Measurements from ENCODE around the gene MLC1. TPM values are rescaled to one million over a fixed set of nuclear protein-coding genes. Genes with fewer than 3 reads are reported as not detected.

The MLC1 gene
- total RNA-seq, 2 experiments from 2014 or later = 1.9 to 2.9 TPM

GRCh38 chr22:50114221-50115021, 29.2 kb upstream of the MLC1 start:
- CTCF ChIA-PET = no interaction called here
- ATAC-seq = no peak
- H3K9me3 Mint-ChIP-seq (ENCODE audit: low read depth) = no peaks in the 10 kb centered on the region
- no peak overlapping the region for H3K27ac Mint-ChIP-seq
- H3K4me1 Mint-ChIP-seq = peaks cover 19% of the 10 kb centered on the region
- DNase-seq = no peak
- H3K27me3 Mint-ChIP-seq = peaks cover 9% of the 10 kb centered on the region
- H3K36me3 Mint-ChIP-seq = no peaks in the 10 kb centered on the region
- no peak overlapping the region for H3K4me3 Mint-ChIP-seq

- CTCF ChIA-PET = interaction anchor here (0.9 to 1.4 kb wide), 3 partner anchors 8 to 395 kb away, joined by 3 read pairs; partner anchors contain the start of genes LMF2 and MLC1
- Mint-ChIP-seq H3K9me3 (ENCODE audit: low read depth) (no peaks in the 10 kb centered on the region), H3K27ac (peak overlapping the region; percentile 82), H3K4me1 (peaks cover 19% of the 10 kb centered on the region), H3K4me3 (peak overlapping the region; percentile 27), H3K36me3 (no peaks in the 10 kb centered on the region), H3K27me3 (peaks cover 6% of the 10 kb centered on the region)
- peak; percentile 63 for DNase-seq
- ATAC-seq = peak; percentile 84
Observed at GRCh38 chr22:50112151-50113118, 27.2 kb upstream of the MLC1 start.

DNA sequence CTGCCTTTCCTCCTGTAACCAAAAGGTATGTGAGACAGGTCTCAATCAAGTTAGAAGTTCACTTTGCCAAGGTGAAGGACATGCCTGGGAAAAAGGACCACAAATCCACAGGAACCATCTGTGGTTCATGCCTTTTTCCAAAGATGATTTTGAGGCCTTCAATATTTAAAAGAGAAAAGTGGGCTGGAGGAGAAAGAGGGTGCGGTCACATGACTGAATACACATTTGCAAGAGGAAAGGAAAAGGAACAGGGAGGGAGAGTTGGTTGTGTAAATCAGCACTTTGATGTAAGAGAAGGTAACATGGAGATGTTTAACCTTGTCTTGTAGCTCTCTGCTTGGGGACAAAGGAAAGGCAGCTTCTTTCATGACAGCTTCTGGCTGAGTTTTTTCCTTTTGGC, 25.8 kb upstream of the MLC1 start:
- H3K4me3 Mint-ChIP-seq = no peak overlapping the region
- H3K27ac Mint-ChIP-seq = peak overlapping the region; percentile 59

GRCh38 chr22:50107529-50107928, 22.3 kb upstream of the MLC1 start:
- no peaks in the 10 kb centered on the region for H3K9me3 Mint-ChIP-seq (ENCODE audit: low read depth)
- H3K36me3 Mint-ChIP-seq = no peaks in the 10 kb centered on the region
- ATAC-seq = no peak
- no peaks in the 10 kb centered on the region for H3K27me3 Mint-ChIP-seq
- CTCF ChIA-PET = interaction anchor here (0.7 kb wide), 1 partner anchor 41 kb away, joined by 3 read pairs; no protein-coding TSS in a partner anchor
- H3K27ac Mint-ChIP-seq = no peak overlapping the region
- no peak for DNase-seq
- H3K4me3 Mint-ChIP-seq = no peak overlapping the region
- H3K4me1 Mint-ChIP-seq = peaks cover 30% of the 10 kb centered on the region

More for the DNA sequence above, 25.8 kb upstream of the MLC1 start:
- Mint-ChIP-seq H3K4me1 (peaks cover 20% of the 10 kb centered on the region), H3K27me3 (peaks cover 6% of the 10 kb centered on the region), H3K9me3 (ENCODE audit: low read depth) (no peaks in the 10 kb centered on the region), H3K36me3 (no peaks in the 10 kb centered on the region)
- no peak for DNase-seq
- no peak for ATAC-seq
- CTCF ChIA-PET = no interaction called here

GRCh38 chr22:50105208-50106100, 20.2 kb upstream of the MLC1 start:
- ATAC-seq (peak; percentile 89), DNase-seq (peak; percentile 68)
- peaks cover 28% of the 10 kb centered on the region for H3K4me1 Mint-ChIP-seq
- no peaks in the 10 kb centered on the region for H3K36me3 Mint-ChIP-seq
- peak overlapping the region; percentile 85 for H3K27ac Mint-ChIP-seq
- peak overlapping the region; percentile 67 for H3K4me3 Mint-ChIP-seq
- H3K9me3 Mint-ChIP-seq (ENCODE audit: low read depth) = no peaks in the 10 kb centered on the region
- CTCF ChIA-PET = interaction anchor here (0.7 to 1.5 kb wide), 6 partner anchors 11 to 163 kb away, joined by 3 to 9 read pairs (median 4); partner anchors contain the start of gene MLC1
- peaks cover 3% of the 10 kb centered on the region for H3K27me3 Mint-ChIP-seq

DNA sequence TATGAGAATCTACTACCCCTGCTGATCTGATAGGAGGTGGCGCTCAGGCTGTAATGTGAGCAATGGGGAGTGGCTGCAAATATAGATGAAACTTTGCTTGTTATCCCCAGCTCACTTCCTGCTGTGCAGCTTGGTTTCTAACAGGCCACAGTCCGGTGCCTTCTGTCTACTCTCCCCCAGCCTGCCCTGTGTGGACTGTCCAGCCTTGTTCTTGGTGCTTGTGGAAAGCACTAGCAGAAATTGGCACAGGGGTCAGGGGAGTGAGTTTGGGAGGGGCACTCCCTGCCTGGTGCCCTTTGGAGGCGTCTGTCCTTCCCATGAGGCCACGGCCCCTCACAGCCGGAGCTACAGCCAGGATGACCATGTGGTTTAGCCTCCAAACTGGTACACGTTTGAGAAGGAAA, 18.9 kb upstream of the MLC1 start:
- no peak overlapping the region for H3K27ac Mint-ChIP-seq
- no peak for ATAC-seq

GRCh38 chr22:50102946-50103345, 17.7 kb upstream of the MLC1 start:
- CTCF ChIA-PET = interaction anchor here (0.8 kb wide), 1 partner anchor 17 kb away, joined by 3 read pairs; no protein-coding TSS in a partner anchor
- Mint-ChIP-seq H3K9me3 (ENCODE audit: low read depth) (no peaks in the 10 kb centered on the region), H3K27me3 (peaks cover 18% of the 10 kb centered on the region), H3K4me3 (no peak overlapping the region), H3K36me3 (no peaks in the 10 kb centered on the region), H3K4me1 (peaks cover 28% of the 10 kb centered on the region), H3K27ac (no peak overlapping the region)
- ATAC-seq = peak; percentile 27
- DNase-seq = no peak

More for the DNA sequence above, 18.9 kb upstream of the MLC1 start:
- no peak for DNase-seq
- Mint-ChIP-seq H3K9me3 (ENCODE audit: low read depth) (no peaks in the 10 kb centered on the region), H3K27me3 (peaks cover 9% of the 10 kb centered on the region), H3K4me1 (peaks cover 28% of the 10 kb centered on the region), H3K4me3 (no peak overlapping the region), H3K36me3 (no peaks in the 10 kb centered on the region)
- CTCF ChIA-PET = interaction anchor here (0.6 to 1.2 kb wide), 2 partner anchors 8 to 25 kb away, joined by 3 read pairs; no protein-coding TSS in a partner anchor

DNA sequence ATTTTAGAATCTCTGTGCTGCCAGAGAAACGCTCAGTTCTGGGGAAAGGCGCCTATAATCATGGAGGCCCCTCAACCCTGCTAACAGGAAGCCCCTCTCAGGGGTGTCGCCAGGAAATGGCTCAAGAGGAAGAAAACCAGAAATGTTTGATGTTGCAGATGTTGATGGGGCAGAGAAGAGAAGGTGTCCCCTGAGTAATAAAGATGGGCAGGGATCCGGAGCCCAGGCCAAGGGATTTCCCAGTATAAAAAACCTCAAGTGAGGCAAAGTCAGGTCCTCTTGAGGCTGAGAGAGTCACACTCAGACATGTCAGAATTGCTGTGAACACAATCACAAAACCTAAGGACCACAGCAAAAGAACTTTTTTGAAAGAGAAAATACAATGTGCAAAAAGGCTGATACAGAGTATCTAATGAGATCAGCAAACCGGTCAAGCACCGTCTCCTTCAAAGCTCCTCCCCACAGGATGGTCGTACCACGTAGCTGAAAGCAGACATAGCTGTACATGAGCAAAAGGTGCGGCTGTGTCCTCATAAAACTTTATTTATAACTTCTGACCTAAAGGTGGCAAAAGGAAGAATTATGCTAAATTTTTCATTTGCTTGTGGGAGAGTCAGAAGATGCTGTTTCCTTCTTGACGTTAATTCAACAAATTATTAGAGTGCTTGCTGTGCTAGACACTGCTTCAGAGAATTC, 16.8 kb upstream of the MLC1 start:
- DNase-seq = no peak
- peaks cover 28% of the 10 kb centered on the region for H3K4me1 Mint-ChIP-seq
- peaks cover 24% of the 10 kb centered on the region for H3K27me3 Mint-ChIP-seq
- no peaks in the 10 kb centered on the region for H3K9me3 Mint-ChIP-seq (ENCODE audit: low read depth)
- ATAC-seq = no peak
- H3K27ac Mint-ChIP-seq = no peak overlapping the region
- no peaks in the 10 kb centered on the region for H3K36me3 Mint-ChIP-seq
- H3K4me3 Mint-ChIP-seq = no peak overlapping the region
- CTCF ChIA-PET = no interaction called here

DNA sequence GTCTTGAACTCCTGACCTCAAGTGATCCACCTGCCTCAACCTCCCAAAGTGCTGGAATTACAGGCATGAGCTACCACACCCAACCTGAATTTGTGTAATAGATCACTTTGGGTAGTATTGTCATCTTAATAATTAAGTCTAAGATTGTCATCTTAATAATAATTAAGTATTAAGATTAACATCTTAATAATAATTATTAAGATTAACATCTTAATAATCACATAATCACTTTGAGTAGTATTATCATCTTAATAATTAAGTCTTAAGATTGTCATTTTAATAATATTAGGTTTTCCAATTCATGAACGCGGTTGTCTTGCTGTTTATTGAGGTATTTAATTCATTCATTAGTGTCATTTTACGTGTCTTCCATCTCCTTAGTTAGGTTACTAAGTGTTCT, 12.8 kb upstream of the MLC1 start:
- ATAC-seq = no peak
- peaks cover 46% of the 10 kb centered on the region for H3K27me3 Mint-ChIP-seq
- CTCF ChIA-PET = no interaction called here
- H3K9me3 Mint-ChIP-seq (ENCODE audit: low read depth) = no peaks in the 10 kb centered on the region
- H3K27ac Mint-ChIP-seq = no peak overlapping the region
- no peak overlapping the region for H3K4me3 Mint-ChIP-seq
- peaks cover 14% of the 10 kb centered on the region for H3K4me1 Mint-ChIP-seq
- H3K36me3 Mint-ChIP-seq = no peaks in the 10 kb centered on the region
- no peak for DNase-seq

DNA sequence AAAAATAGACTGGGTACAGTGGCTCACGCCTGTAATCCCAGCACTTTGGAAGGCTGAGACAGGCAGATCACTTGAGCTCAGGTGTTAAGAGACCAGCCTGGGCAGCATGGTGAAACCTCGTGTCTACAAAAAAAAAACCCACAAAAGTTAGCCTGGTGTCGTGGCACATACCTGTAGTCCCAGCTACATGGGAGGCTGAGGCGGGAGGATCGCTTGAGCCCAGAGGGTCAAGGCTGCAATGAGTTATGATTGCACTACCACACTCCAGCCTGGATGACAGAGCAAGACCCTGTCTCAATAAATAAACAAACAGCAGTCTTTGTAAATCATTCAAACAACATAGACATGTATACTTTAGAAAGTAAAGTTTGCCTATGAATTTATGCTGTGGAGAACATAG, 7.1 kb upstream of the MLC1 start:
- CTCF ChIA-PET = no interaction called here
- Mint-ChIP-seq H3K9me3 (ENCODE audit: low read depth) (peaks cover 6% of the 10 kb centered on the region), H3K27me3 (peaks cover 26% of the 10 kb centered on the region), H3K36me3 (peaks cover 6% of the 10 kb centered on the region), H3K27ac (no peak overlapping the region), H3K4me1 (no peaks in the 10 kb centered on the region), H3K4me3 (no peak overlapping the region)
- ATAC-seq (no peak), DNase-seq (no peak)

DNA sequence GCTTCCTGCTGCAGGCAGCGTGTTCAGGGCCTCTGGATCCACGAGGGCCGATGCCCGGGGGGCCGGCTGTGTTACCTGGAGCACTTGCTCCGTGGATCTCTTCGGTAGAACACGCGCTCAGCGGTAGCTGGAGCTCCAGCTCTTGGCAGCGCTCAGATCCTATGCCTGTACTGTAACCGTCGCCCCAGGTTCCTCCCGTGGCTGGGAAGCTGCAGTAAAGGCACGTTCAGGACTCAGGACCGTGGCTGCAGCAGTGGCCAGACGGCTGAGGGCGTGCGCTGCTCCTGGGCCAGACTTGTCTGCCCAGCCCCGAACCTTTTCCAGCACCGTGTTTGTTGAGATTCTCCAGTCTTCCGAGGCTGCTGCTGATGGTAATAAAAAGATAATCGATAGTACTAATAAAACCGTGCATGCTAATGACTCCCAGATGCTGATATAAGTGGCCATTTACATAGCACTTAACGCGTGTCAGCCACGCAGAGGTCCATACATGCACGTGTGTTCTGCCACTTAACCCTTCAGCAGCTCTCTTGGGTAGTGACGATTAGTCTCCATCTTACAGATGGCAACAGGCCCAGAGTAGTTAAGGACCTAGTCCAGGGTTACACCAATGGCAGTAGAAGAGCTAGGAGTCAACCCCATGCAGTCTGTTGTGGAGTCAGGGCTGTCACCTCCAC, 6.0 kb upstream of the MLC1 start:
- no peak overlapping the region for H3K4me3 Mint-ChIP-seq
- no peak for ATAC-seq
- H3K36me3 Mint-ChIP-seq = peaks cover 15% of the 10 kb centered on the region
- no peak for DNase-seq
- H3K27me3 Mint-ChIP-seq = peaks cover 15% of the 10 kb centered on the region
- peaks cover 15% of the 10 kb centered on the region for H3K9me3 Mint-ChIP-seq (ENCODE audit: low read depth)
- CTCF ChIA-PET = no interaction called here
- no peak overlapping the region for H3K27ac Mint-ChIP-seq
- H3K4me1 Mint-ChIP-seq = peaks cover 3% of the 10 kb centered on the region

GRCh38 chr22:50090412-50090714, 5.1 kb upstream of the MLC1 start:
- no peak for ATAC-seq
- Mint-ChIP-seq H3K4me3 (no peak overlapping the region), H3K4me1 (peaks cover 3% of the 10 kb centered on the region), H3K9me3 (ENCODE audit: low read depth) (peaks cover 15% of the 10 kb centered on the region), H3K36me3 (peaks cover 15% of the 10 kb centered on the region), H3K27me3 (peaks cover 9% of the 10 kb centered on the region), H3K27ac (no peak overlapping the region)
- no peak for DNase-seq
- CTCF ChIA-PET = no interaction called here
